Measurements from ENCODE around the gene ZMYND8.

GRCh38 chr20:47213966-47214365 is 142.5 kb downstream of the ZMYND8 start:
- TF ChIP-seq ZNF274 (IDR thresholded peaks at IDR 0.05; ENCODE audit: low read depth, low read length) = no peak
- no peak for TF ChIP-seq YY1 (IDR thresholded peaks at IDR 0.05; ENCODE audit: insufficient read depth, insufficient read length)

Data from NT2/D1 (cell line).